MG63 (cell line): ENCODE measurements around the gene HIVEP1. TPM values are rescaled to one million over a fixed set of nuclear protein-coding genes. Genes with fewer than 3 reads are reported as not detected.

Experiments used
- DNase-seq: peaks from one replicate; pipeline ENCODE4 v3.0.0-alpha.2; 2020
- H3K27me3 ChIP-seq: fragments of 250-450 bp; sonication (Bioruptor Pico); 2 replicates; pipeline ENCODE4 v1.5.1; 2020; ENCODE audit warnings: mild to moderate bottlenecking, moderate library complexity
- H3K36me3 ChIP-seq: fragments of 250-450 bp; sonication (Bioruptor Pico); 2 replicates; pipeline ENCODE4 v1.5.1; 2020; ENCODE audit warnings: mild to moderate bottlenecking, moderate library complexity
- H3K4me3 ChIP-seq: fragments of 250-450 bp; sonication (Bioruptor Pico); 2 replicates; pipeline ENCODE4 v1.5.1; 2020; ENCODE audit warnings: mild to moderate bottlenecking, moderate library complexity
- H3K9me3 ChIP-seq: fragments of 250-450 bp; sonication (Bioruptor Pico); 2 replicates; pipeline ENCODE4 v1.5.1; 2020; ENCODE audit warnings: mild to moderate bottlenecking, moderate library complexity
- total RNA-seq: library from RNA; depleted of rRNA; stranded (reverse); fragments of >200 nt; shearing (Covaris generic); gene quantifications from 2 replicates; pipeline ENCODE4 v1.2.3, GENCODE V29; 2014; ENCODE audit warnings: low replicate concordance

Gene HIVEP1
- total RNA-seq, 1 experiment from 2014 or later = 3.1 TPM

GRCh38 chr6:11978169-11978987 lies 33.7 kb upstream of the HIVEP1 start:
- Histone ChIP-seq H3K27me3 (no peaks in the 10 kb centered on the region), H3K9me3 (no peaks in the 10 kb centered on the region), H3K4me3 (no peak overlapping the region), H3K36me3 (no peaks in the 10 kb centered on the region)
- no peak for DNase-seq

DNA sequence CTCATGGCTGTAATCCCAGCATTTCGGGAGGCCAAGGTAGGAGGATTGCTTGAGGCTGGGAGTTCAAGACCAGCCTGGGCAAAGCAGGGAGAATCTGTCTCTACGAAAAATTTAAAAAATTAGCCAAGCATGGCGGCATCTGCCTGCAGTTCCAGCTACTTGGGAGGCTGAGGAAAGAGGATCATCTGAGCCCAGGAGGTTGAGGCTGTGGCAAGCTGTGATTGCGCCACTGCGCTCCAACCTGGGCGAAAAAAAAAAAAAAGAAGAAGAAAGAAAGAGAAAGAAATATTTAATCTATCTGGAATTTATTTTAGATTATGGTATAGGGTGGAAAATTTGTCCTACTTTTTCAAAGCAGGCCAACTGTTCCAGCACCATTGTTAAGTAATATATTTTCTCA lies 32.2 kb upstream of the HIVEP1 start:
- no peak for DNase-seq
- Histone ChIP-seq H3K9me3 (no peaks in the 10 kb centered on the region), H3K4me3 (no peak overlapping the region), H3K27me3 (no peaks in the 10 kb centered on the region), H3K36me3 (no peaks in the 10 kb centered on the region)

- Histone ChIP-seq H3K4me3 (no peak overlapping the region), H3K9me3 (no peaks in the 10 kb centered on the region), H3K27me3 (no peaks in the 10 kb centered on the region), H3K36me3 (no peaks in the 10 kb centered on the region)
- DNase-seq = no peak
Measured at GRCh38 chr6:11983306-11983705, 28.8 kb upstream of the HIVEP1 start.

GRCh38 chr6:11987386-11987785 lies 24.7 kb upstream of the HIVEP1 start:
- DNase-seq = no peak
- Histone ChIP-seq H3K9me3 (no peaks in the 10 kb centered on the region), H3K4me3 (no peak overlapping the region), H3K36me3 (no peaks in the 10 kb centered on the region), H3K27me3 (no peaks in the 10 kb centered on the region)

DNA sequence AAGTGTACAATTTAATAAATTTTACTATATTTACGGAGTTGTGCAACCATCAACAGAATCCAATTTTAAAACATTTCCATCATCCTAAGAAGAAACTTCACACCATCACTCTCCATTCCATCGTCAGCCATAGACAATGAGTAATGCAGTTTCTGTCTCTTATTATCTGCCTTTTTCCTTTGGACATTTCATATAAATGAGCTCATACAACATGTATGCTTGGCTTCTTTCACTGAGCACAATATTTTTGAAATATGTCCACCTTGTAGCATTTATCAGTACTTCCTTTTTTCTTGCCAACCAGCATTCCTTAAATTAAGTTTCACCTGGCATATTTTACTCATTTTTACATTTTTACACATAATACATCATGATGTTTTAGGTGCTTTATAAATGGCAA lies 22.7 kb upstream of the HIVEP1 start:
- DNase-seq = no peak
- H3K9me3 ChIP-seq = no peaks in the 10 kb centered on the region
- H3K27me3 ChIP-seq = no peaks in the 10 kb centered on the region
- no peaks in the 10 kb centered on the region for H3K36me3 ChIP-seq
- H3K4me3 ChIP-seq = no peak overlapping the region

GRCh38 chr6:11992086-11992485 lies 20.0 kb upstream of the HIVEP1 start:
- Histone ChIP-seq H3K4me3 (no peak overlapping the region), H3K27me3 (no peaks in the 10 kb centered on the region), H3K36me3 (no peaks in the 10 kb centered on the region), H3K9me3 (no peaks in the 10 kb centered on the region)
- DNase-seq = no peak

DNA sequence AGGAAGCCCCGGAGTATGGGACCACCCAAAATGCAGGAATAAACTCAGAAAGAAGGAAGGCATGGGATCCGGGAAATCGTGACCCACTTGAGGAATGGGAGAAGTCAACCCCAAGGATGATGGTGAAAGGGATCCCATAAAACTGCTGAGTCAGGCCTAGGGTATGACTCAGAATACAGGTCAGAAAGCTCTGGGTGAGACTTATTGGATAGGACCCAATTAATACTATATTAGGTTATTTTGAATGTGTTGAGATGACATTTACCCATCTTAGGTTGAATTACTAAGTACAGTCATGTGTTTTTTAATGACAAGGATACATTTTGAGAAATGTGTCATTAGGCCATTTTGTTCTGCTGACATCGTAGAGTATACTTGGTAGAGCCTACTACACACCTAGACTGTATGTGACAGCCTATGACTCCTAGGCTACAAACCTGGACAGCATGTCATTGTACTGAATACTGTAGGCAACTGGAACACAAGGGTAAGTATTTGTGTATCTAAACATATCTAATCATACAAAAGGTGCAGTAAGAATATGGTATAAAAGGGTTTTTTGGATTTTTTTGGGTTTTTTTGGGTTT lies 17.1 kb upstream of the HIVEP1 start:
- H3K27me3 ChIP-seq = no peaks in the 10 kb centered on the region
- H3K36me3 ChIP-seq = no peaks in the 10 kb centered on the region
- H3K9me3 ChIP-seq = 0 out of 2 replicates have a peak, but pooled peaks cover under 1% of the 10 kb centered on the region
- H3K4me3 ChIP-seq = no peak overlapping the region
- DNase-seq = no peak

GRCh38 chr6:11996751-11997150 lies 15.4 kb upstream of the HIVEP1 start:
- Histone ChIP-seq H3K9me3 (0 out of 2 replicates have a peak, but pooled peaks cover 2% of the 10 kb centered on the region), H3K4me3 (no peak overlapping the region), H3K36me3 (no peaks in the 10 kb centered on the region), H3K27me3 (no peaks in the 10 kb centered on the region)
- no peak for DNase-seq

GRCh38 chr6:11999246-11999645 lies 12.9 kb upstream of the HIVEP1 start:
- no peaks in the 10 kb centered on the region for H3K36me3 ChIP-seq
- no peak overlapping the region for H3K4me3 ChIP-seq
- no peak for DNase-seq
- H3K9me3 ChIP-seq = 0 out of 2 replicates have a peak, but pooled peaks cover 2% of the 10 kb centered on the region
- no peaks in the 10 kb centered on the region for H3K27me3 ChIP-seq

DNA sequence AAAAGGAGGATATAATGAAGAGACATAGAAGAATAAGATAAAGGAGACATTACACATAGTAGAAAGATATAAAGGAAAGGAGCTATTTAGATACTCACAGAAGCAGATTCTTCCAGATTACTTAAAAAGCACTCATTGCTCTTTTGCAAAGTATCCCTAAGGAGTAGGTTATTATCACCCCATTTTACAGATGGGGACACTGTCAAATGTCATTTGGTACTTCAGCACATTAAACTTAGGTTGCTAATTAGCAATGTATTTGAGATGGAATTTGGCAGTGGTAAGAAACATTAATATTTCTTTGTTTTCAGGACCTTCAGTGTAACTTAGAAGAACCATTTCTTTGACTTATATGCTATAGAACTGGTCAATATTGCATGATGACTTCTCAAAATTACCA lies 11.9 kb upstream of the HIVEP1 start:
- H3K4me3 ChIP-seq = no peak overlapping the region
- H3K36me3 ChIP-seq = no peaks in the 10 kb centered on the region
- DNase-seq = no peak
- no peaks in the 10 kb centered on the region for H3K27me3 ChIP-seq
- 0 out of 2 replicates have a peak, but pooled peaks cover 2% of the 10 kb centered on the region for H3K9me3 ChIP-seq

DNA sequence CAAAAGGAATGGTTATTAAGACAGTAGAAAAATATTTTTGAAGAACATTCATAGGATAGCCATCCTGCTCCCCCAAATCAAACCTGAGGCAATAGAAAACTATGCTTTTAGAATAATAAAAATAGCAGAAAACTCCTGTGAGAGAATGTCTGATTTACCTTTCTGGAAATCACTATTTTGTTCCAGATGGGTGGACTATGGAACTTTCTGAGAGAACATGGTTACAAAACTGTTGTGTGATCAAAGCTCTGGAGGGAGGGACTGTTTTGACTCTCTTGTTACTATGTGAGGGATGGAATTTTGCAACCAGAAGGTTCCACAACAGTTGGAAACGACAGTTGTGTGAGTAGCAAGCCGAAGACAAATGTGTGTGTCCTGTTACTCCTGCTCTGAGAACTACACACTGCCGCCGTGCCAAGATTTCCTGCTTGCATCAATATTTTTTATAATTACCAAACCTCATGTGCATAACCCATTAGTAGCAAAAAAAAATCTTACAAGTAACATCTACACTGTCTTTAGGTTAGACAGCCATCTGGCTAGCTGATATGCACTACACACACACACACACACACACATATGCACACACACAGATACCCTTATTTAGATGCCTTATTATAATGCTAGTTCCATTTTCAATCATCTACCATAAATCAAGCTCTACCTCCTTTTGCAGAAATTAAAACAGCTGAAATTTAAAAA lies 11.0 kb upstream of the HIVEP1 start:
- DNase-seq = no peak
- H3K9me3 ChIP-seq = 0 out of 2 replicates have a peak, but pooled peaks cover 2% of the 10 kb centered on the region
- H3K36me3 ChIP-seq = no peaks in the 10 kb centered on the region
- H3K27me3 ChIP-seq = no peaks in the 10 kb centered on the region
- H3K4me3 ChIP-seq = no peak overlapping the region

DNA sequence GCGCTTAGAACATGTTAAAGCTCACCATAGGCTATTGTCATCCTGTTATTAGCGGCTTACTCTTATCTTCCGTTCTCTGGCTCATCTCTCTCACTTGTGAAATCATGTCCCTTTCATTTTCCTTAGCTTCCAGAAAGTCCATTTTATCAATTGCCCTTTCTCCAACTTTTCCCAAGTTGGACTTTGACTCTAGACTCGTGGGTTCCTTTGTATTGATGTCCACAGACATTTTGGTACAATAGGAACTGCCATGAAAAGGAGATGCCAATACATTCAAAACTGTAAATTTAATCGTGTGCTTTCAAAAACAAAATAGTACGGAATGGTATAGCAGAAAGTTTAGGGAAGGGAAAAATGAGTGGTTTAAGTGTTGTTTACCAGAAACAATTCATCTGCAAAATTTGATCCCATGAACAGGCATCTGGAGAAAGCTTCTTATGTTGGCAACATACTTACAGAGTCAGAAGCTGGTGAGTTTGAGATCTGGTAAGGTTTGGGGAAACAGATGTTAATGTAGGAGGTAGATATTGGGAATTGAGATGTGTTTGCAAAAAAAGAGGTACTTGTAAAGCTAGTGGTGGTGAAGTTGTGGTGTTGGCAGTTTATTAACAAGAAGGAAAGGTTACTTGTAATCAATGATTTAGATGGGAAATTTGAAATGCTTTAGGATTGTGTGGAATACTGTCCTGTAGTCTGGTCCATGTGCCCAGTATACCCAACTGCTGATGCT lies 10.2 kb upstream of the HIVEP1 start:
- DNase-seq = no peak
- Histone ChIP-seq H3K4me3 (no peak overlapping the region), H3K36me3 (no peaks in the 10 kb centered on the region), H3K27me3 (no peaks in the 10 kb centered on the region), H3K9me3 (0 out of 2 replicates have a peak, but pooled peaks cover 2% of the 10 kb centered on the region)

DNA sequence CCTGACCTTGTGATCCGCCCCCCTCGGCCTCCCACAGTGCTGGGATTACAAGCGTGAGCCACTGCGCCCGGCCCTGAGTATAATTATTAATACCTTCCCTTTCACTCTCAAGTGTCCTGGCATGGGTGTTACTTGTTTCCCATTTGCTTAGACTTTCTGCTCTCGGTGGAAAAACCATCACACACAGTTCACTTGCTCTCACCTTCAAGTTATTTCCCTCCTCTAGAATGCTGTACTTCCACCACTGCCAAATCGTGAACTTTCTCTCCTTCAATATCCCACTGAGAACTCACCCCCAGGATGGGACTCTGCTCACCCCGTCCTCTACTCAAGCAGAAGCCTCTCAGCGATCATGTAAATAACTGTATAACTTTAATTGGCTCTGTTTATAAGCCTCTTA lies 4.6 kb upstream of the HIVEP1 start:
- Histone ChIP-seq H3K27me3 (no peaks in the 10 kb centered on the region), H3K4me3 (no peak overlapping the region), H3K9me3 (no peaks in the 10 kb centered on the region), H3K36me3 (no peaks in the 10 kb centered on the region)
- DNase-seq = no peak

- Histone ChIP-seq H3K4me3 (peak overlapping the region; percentile 87), H3K36me3 (no peaks in the 10 kb centered on the region), H3K27me3 (no peaks in the 10 kb centered on the region), H3K9me3 (no peaks in the 10 kb centered on the region)
- DNase-seq = no peak
Measured at GRCh38 chr6:12007887-12008286, 4.2 kb upstream of the HIVEP1 start.

GRCh38 chr6:12008366-12009179 lies 3.5 kb upstream of the HIVEP1 start:
- Histone ChIP-seq H3K36me3 (no peaks in the 10 kb centered on the region), H3K4me3 (peak overlapping the region; percentile 87), H3K27me3 (no peaks in the 10 kb centered on the region), H3K9me3 (no peaks in the 10 kb centered on the region)
- DNase-seq = peak; percentile 88

DNA sequence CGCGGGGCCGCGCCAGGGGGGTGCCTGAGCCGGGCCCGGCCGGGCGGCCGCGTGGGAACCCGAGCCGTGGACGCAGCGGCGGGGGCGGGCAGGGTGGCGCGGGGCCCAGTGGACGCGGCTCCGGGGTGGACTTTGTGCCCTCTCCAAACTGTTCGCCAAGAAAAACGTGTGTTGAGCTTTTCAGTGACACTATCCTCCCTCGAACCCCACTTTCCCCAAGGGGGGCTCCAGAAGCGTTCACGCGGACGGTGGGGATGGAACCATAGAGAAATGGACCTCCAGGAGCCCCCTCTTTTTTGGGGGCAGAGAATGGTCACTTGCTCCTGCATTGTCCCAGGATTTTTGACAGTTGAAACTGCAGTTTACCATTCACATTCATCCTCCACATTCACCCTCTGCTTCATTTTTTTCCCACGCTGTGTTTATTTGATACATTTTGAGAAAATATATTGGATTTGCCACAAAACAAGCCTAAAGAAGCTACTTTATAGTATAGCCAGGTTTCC lies 2.9 kb upstream of the HIVEP1 start:
- peak overlapping the region; percentile 87 for H3K4me3 ChIP-seq
- H3K9me3 ChIP-seq = peaks cover under 1% of the 10 kb centered on the region; the same call in 1 of the 2 replicates
- no peak for DNase-seq
- H3K36me3 ChIP-seq = no peaks in the 10 kb centered on the region
- no peaks in the 10 kb centered on the region for H3K27me3 ChIP-seq
